GM12878 (cell line): ENCODE data around the gene RNPS1. TPM values are rescaled to one million over a fixed set of nuclear protein-coding genes. Genes with fewer than 3 reads are reported as not detected.
A peak's percentile ranks its signal among the peaks of the same experiment; 100 is the strongest.

Experiments used
- BRCA1 ChIP-seq: IDR thresholded peaks from 2 replicates; pipeline ENCODE4 v1.6.1; 2011; ENCODE audit warnings: low read depth, low read length, improper control_type of control experiment
- MYC ChIP-seq: IDR thresholded peaks from 2 replicates; pipeline ENCODE4 v1.6.1; 2011; ENCODE audit warnings: mild to moderate bottlenecking, low read length, moderate library complexity, inconsistent platforms; ENCODE audit not compliant: insufficient read depth, insufficient replicate concordance, insufficient read length, severe bottlenecking
- POU2F2 ChIP-seq: IDR thresholded peaks from 3 replicates; pipeline ENCODE4 v1.6.1; 2011; ENCODE audit warnings: low read depth, mild to moderate bottlenecking, low read length, borderline replicate concordance
- RCOR1 ChIP-seq: conservative IDR thresholded peaks from 2 replicates; pipeline ENCODE4 v1.6.1; 2012; ENCODE audit warnings: low read depth, low read length, improper control_type of control experiment
- SMAD5 ChIP-seq: IDR thresholded peaks from 2 replicates; pipeline ENCODE4 v1.6.1; 2016; ENCODE audit warnings: antibody characterized with exemption, low read depth
- SMC3 ChIP-seq: IDR thresholded peaks from 2 replicates; pipeline ENCODE4 v1.6.1; 2011; ENCODE audit warnings: low read length, improper control_type of control experiment, borderline replicate concordance
- SRF ChIP-seq, 2 experiments: IDR thresholded peaks; 2 replicates each; pipeline ENCODE4 v1.6.1; 2011; ENCODE audit warnings: low read depth in 2 of 2, low read length in 2 of 2, mild to moderate bottlenecking in 1 of 2, moderate library complexity in 1 of 2
- TCF12 ChIP-seq: IDR thresholded peaks from 2 replicates; pipeline ENCODE4 v1.6.1; 2011; ENCODE audit warnings: low read depth, mild to moderate bottlenecking, low read length
- polyA plus RNA-seq, 11 experiments: library from polyadenylated mRNA; depleted of rRNA in 4 of 11; unstranded in 6 of 11; stranded (reverse) in 5 of 11; fragments of >200 nt; fragmentation: Nextera tagmentation in 4 of 11; fragmentation: Illumina TruSeq in 1 of 11; extraction: Ambion mirVana in 4 of 11; extraction: Trizol in 1 of 11; gene quantifications; 1 replicate in 1 of 11; 2 replicates in 10 of 11; pipeline versions ENCODE4 v1.2.1 to v1.2.3, GENCODE V29; 2011 to 2016; ENCODE audit warnings: inconsistent platforms in 2 of 11, missing spikeins in 2 of 11, low read depth in 1 of 11
- total RNA-seq, 4 experiments: library from RNA; depleted of rRNA in 3 of 4; stranded (reverse); fragments of >200 nt in 3 of 4; fragmentation: Illumina TruSeq in 1 of 4; extraction: Trizol in 1 of 4; gene quantifications; 2 replicates each; pipeline versions ENCODE4 v1.2.1 to v1.2.3, GENCODE V29; 2013 to 2021
- TF ChIP-seq, protein P1 (sequence below): fragments of 150-350 bp; IDR thresholded peaks from 2 replicates; pipeline ENCODE4 v1.6.1; 2014; ENCODE audit warnings: mild to moderate bottlenecking, low read depth, low read length
- TF ChIP-seq, protein P2 (sequence below): fragments of 450-650 bp; IDR thresholded peaks from 2 replicates; pipeline ENCODE4 v1.6.1; 2017; ENCODE audit warnings: low read depth, mild to moderate bottlenecking, moderate library complexity
- TF ChIP-seq, protein P3 (sequence below): fragments of 450-650 bp; IDR thresholded peaks from 2 replicates; pipeline ENCODE4 v1.6.1; 2018; ENCODE audit warnings: mild to moderate bottlenecking, low read depth, moderate library complexity; ENCODE audit not compliant: partially characterized antibody
- TF ChIP-seq, protein P4 (sequence below): fragments of 450-650 bp; formaldehyde crosslinking; IDR thresholded peaks from 2 replicates; pipeline ENCODE4 v1.5.0; 2022; ENCODE audit warnings: mild to moderate bottlenecking, missing genetic modification characterization
- TF ChIP-seq, protein P5 (sequence below): IDR thresholded peaks from 2 replicates; pipeline ENCODE4 v1.6.1; 2012; ENCODE audit warnings: low read length, inconsistent platforms

RNPS1 gene
- total and polyA plus RNA-seq, 10 of the 15 experiments (the other 5 are each of a cell fraction or from before 2014, with no cell fraction given) = 38.2 to 359 (median 188) TPM

DNA sequence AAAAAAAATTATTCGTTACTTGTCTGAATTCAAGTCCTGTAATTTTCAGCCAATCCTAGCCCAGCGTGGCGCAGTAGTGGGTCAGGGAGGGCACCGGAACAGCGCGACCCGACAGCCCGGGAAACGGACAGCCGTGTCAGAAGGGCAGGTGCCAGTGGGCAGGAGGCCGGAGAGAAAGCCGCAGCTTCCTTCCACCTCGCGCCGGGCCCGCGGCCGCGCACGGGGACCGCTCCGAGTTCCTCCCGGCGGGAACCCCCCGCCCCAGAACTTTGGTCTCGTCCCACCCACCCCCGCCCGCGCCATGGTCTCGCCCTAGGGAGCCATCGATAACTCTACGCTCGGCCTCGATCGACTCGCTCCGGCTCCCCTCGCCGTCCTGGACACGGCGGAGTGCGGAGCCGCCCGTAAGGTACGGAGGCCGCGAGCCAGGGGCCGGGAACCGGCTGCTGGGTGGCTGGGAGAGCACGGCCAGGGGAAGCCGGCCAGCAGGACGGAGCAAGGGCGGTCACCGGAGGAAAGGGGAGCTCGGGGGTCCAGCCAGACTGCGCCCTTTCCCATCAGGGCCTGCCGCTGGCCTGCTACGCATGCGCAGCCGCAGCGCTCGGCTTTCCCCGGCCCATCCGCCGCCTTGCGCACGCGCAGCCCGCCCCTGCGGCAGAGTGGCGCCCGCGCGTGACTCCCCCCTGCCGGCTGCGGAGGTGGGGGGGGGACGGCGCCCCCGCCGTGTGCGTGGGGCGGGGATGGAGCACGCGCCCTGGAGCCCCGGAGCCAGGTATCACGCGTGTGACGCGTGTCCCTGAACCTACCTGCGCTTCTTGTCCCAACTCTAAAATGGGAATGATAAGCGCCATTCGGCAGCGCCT, 62.6 kb downstream of the RNPS1 start, which contains the start of gene MLST8 (continued):
- TF ChIP-seq, protein P1, sequence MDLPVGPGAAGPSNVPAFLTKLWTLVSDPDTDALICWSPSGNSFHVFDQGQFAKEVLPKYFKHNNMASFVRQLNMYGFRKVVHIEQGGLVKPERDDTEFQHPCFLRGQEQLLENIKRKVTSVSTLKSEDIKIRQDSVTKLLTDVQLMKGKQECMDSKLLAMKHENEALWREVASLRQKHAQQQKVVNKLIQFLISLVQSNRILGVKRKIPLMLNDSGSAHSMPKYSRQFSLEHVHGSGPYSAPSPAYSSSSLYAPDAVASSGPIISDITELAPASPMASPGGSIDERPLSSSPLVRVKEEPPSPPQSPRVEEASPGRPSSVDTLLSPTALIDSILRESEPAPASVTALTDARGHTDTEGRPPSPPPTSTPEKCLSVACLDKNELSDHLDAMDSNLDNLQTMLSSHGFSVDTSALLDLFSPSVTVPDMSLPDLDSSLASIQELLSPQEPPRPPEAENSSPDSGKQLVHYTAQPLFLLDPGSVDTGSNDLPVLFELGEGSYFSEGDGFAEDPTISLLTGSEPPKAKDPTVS = 0 out of 2 replicates have a peak, but pooled peaks have one; percentile 19
- TF ChIP-seq, protein P2, sequence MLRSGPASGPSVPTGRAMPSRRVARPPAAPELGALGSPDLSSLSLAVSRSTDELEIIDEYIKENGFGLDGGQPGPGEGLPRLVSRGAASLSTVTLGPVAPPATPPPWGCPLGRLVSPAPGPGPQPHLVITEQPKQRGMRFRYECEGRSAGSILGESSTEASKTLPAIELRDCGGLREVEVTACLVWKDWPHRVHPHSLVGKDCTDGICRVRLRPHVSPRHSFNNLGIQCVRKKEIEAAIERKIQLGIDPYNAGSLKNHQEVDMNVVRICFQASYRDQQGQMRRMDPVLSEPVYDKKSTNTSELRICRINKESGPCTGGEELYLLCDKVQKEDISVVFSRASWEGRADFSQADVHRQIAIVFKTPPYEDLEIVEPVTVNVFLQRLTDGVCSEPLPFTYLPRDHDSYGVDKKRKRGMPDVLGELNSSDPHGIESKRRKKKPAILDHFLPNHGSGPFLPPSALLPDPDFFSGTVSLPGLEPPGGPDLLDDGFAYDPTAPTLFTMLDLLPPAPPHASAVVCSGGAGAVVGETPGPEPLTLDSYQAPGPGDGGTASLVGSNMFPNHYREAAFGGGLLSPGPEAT = peak; percentile 86; the same call in 1 of the 2 replicates
- TF ChIP-seq SMAD5 (peak; percentile 84), TCF12 (no peak), SRF (IDR thresholded peaks at IDR 0.05; ENCODE audit: low read depth in 2 of 2, low read length in 2 of 2) (peak; percentile 96 to 99), BRCA1 (no peak), SMC3 (no peak; the same call in 1 of the 2 replicates), MYC (peak; percentile 93), POU2F2 (peak; percentile 62), RCOR1 (no peak)
- TF ChIP-seq, protein P3, sequence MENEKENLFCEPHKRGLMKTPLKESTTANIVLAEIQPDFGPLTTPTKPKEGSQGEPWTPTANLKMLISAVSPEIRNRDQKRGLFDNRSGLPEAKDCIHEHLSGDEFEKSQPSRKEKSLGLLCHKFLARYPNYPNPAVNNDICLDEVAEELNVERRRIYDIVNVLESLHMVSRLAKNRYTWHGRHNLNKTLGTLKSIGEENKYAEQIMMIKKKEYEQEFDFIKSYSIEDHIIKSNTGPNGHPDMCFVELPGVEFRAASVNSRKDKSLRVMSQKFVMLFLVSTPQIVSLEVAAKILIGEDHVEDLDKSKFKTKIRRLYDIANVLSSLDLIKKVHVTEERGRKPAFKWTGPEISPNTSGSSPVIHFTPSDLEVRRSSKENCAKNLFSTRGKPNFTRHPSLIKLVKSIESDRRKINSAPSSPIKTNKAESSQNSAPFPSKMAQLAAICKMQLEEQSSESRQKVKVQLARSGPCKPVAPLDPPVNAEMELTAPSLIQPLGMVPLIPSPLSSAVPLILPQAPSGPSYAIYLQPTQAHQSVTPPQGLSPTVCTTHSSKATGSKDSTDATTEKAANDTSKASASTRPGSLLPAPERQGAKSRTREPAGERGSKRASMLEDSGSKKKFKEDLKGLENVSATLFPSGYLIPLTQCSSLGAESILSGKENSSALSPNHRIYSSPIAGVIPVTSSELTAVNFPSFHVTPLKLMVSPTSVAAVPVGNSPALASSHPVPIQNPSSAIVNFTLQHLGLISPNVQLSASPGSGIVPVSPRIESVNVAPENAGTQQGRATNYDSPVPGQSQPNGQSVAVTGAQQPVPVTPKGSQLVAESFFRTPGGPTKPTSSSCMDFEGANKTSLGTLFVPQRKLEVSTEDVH = no peak
- TF ChIP-seq, protein P4, sequence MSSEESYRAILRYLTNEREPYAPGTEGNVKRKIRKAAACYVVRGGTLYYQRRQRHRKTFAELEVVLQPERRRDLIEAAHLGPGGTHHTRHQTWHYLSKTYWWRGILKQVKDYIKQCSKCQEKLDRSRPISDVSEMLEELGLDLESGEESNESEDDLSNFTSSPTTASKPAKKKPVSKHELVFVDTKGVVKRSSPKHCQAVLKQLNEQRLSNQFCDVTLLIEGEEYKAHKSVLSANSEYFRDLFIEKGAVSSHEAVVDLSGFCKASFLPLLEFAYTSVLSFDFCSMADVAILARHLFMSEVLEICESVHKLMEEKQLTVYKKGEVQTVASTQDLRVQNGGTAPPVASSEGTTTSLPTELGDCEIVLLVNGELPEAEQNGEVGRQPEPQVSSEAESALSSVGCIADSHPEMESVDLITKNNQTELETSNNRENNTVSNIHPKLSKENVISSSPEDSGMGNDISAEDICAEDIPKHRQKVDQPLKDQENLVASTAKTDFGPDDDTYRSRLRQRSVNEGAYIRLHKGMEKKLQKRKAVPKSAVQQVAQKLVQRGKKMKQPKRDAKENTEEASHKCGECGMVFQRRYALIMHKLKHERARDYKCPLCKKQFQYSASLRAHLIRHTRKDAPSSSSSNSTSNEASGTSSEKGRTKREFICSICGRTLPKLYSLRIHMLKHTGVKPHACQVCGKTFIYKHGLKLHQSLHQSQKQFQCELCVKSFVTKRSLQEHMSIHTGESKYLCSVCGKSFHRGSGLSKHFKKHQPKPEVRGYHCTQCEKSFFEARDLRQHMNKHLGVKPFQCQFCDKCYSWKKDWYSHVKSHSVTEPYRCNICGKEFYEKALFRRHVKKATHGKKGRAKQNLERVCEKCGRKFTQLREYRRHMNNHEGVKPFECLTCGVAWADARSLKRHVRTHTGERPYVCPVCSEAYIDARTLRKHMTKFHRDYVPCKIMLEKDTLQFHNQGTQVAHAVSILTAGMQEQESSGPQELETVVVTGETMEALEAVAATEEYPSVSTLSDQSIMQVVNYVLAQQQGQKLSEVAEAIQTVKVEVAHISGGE (CRISPR knock-in tag) = no peak
- TF ChIP-seq, protein P5, sequence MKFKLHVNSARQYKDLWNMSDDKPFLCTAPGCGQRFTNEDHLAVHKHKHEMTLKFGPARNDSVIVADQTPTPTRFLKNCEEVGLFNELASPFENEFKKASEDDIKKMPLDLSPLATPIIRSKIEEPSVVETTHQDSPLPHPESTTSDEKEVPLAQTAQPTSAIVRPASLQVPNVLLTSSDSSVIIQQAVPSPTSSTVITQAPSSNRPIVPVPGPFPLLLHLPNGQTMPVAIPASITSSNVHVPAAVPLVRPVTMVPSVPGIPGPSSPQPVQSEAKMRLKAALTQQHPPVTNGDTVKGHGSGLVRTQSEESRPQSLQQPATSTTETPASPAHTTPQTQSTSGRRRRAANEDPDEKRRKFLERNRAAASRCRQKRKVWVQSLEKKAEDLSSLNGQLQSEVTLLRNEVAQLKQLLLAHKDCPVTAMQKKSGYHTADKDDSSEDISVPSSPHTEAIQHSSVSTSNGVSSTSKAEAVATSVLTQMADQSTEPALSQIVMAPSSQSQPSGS = no peak
